Stimulated activated CD4-positive, alpha-beta T cell treated with anti-CD3 and anti-CD28 coated beads, Interleukin-12 subunit alpha, Interleukin-12 subunit beta, amount 100 ng/mL, for 4 hours (primary cell): ENCODE data around the gene PNMA6E.

ENCODE experiments used
- DNase-seq: peaks from one replicate; pipeline ENCODE4 v3.0.0-alpha.2; 2020

Gene PNMA6E

GRCh38 chrX:153401133-153401764 lies at the start of gene PNMA6E:
Gene PNMA6E (minus strand): TSS chrX:153401350. CDS start chrX:153398849, 2,501 bp downstream.
- no peak for DNase-seq

- DNase-seq = no peak
Measured at GRCh38 chrX:153450949-153451277, 49.8 kb upstream of the PNMA6E start.

- no peak for DNase-seq
Measured at GRCh38 chrX:153450114-153450948, 49.2 kb upstream of the PNMA6E start.

- no peak for DNase-seq
Measured at GRCh38 chrX:153449368-153450113, 48.4 kb upstream of the PNMA6E start.

GRCh38 chrX:153448556-153449367 lies 47.6 kb upstream of the PNMA6E start:
- DNase-seq = no peak

- no peak for DNase-seq
Measured at GRCh38 chrX:153447581-153447960, 46.4 kb upstream of the PNMA6E start.

GRCh38 chrX:153446950-153447580 lies 45.9 kb upstream of the PNMA6E start:
- no peak for DNase-seq

- no peak for DNase-seq
Measured at GRCh38 chrX:153446636-153446936, 45.4 kb upstream of the PNMA6E start.

GRCh38 chrX:153445856-153446635 lies 44.9 kb upstream of the PNMA6E start, which contains the start of gene TREX2:
Gene TREX2 (minus strand): TSS chrX:153446056. CDS start chrX:153445430, 626 bp downstream.
- no peak for DNase-seq

- no peak for DNase-seq
Measured at GRCh38 chrX:153445106-153445855, 44.1 kb upstream of the PNMA6E start.

- DNase-seq = no peak
Measured at GRCh38 chrX:153444333-153445011, 43.3 kb upstream of the PNMA6E start.

- DNase-seq = no peak
Measured at GRCh38 chrX:153443476-153444332, 42.6 kb upstream of the PNMA6E start.

GRCh38 chrX:153442463-153442862 lies 41.3 kb upstream of the PNMA6E start:
- no peak for DNase-seq

- DNase-seq = no peak
Measured at GRCh38 chrX:153441981-153442380, 40.8 kb upstream of the PNMA6E start.

- no peak for DNase-seq
Measured at GRCh38 chrX:153441296-153441695, 40.1 kb upstream of the PNMA6E start.

GRCh38 chrX:153440556-153441135 lies 39.5 kb upstream of the PNMA6E start:
- DNase-seq = no peak

- no peak for DNase-seq
Measured at GRCh38 chrX:153439977-153440376, 38.8 kb upstream of the PNMA6E start.

- DNase-seq = no peak
Measured at GRCh38 chrX:153438532-153438931, 37.4 kb upstream of the PNMA6E start.

- DNase-seq = no peak
Measured at GRCh38 chrX:153435845-153436244, 34.7 kb upstream of the PNMA6E start.
